ENCODE results near the gene GNE.
"Not testable (repeated sequence)": the region's sequence is repeated elsewhere in the genome, so short reads cannot be mapped to it uniquely, and the experiment has no call there.

GNE gene, protein sequence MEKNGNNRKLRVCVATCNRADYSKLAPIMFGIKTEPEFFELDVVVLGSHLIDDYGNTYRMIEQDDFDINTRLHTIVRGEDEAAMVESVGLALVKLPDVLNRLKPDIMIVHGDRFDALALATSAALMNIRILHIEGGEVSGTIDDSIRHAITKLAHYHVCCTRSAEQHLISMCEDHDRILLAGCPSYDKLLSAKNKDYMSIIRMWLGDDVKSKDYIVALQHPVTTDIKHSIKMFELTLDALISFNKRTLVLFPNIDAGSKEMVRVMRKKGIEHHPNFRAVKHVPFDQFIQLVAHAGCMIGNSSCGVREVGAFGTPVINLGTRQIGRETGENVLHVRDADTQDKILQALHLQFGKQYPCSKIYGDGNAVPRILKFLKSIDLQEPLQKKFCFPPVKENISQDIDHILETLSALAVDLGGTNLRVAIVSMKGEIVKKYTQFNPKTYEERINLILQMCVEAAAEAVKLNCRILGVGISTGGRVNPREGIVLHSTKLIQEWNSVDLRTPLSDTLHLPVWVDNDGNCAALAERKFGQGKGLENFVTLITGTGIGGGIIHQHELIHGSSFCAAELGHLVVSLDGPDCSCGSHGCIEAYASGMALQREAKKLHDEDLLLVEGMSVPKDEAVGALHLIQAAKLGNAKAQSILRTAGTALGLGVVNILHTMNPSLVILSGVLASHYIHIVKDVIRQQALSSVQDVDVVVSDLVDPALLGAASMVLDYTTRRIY

DNA sequence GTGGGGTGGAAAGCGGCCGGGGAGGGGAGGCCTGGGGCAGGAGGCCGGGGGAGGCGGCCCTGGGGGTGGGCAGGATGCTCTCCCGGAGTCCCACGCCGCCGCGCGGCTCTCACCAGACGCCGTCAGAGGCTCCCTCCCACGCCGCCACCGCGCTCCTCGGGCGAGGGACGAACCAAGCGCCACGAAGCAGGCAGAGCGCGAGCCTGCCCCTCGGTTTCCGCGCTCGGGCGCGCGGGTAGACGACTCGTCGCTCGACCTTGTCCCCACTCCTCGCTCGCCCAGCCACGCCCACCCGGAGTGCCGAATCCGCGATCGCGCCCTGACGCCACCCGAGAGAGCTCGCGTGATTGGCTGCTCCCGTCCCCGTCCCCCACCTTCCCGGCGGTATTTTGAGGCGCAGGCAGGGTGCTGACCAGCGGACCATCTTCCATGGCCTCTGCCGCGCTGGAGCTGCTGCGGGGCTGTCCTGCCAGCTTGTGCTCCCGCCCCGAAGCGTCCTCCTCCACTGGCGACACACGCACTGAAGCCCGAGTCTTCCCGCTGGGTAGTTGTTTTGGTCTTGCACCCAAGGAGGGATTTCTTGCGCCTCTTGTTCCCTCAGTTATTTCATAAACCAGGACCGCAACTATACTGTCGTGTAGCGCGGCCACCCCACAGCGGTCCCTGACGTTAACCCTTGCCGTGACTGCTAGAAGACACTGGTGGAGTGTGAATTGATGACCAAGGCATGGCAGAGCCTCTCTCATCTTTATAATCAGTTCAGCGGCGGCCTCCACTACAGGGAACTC, at the start of gene GNE:
Gene GNE (minus strand): TSS at position 241 of the 788 bp plus-strand sequence. CDS start 9,093 bp downstream, outside the sequence.
- DNase-seq: peak; percentile 89 to 99 (median 97)

DNA sequence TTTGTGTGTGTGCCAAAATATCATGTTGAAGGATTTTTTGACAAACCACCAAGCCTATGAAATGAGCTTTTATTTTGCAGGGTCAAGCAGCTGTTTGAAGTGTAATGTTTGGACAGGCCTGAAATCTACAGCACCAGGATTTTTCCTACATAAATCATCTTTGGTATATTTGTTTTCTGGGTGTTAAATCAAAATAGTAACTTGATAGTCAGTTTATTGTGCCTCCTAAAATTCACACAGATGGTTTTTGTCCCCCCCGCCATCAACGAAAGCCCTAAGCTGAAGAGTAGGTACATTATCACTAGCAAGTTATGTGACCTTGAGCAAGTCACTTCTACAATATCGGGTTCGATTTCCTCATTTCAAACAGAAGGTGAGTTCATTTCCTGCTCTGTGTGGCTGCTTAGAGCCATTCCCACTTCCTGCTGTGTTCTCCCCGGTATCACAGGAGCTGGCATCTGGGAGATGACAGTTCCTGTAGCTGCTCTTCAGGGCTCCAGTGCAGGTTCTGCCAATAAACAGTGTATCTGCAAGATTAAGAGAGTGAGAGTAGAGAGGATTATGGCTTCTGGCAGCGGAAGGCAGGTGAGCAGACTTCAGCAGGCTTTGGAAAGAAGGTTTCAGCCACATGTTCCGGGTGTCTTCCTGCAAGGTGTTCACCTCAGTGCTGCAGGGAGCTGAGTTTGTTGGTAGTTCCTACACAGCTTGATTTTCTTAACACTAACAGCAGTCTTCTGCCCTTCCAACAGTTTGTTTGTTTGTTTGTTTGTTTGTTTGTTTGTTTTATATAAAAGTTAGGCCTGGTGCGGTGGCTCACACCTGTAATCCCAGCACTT, 48.4 kb upstream of the GNE start:
- no peak for DNase-seq

DNA sequence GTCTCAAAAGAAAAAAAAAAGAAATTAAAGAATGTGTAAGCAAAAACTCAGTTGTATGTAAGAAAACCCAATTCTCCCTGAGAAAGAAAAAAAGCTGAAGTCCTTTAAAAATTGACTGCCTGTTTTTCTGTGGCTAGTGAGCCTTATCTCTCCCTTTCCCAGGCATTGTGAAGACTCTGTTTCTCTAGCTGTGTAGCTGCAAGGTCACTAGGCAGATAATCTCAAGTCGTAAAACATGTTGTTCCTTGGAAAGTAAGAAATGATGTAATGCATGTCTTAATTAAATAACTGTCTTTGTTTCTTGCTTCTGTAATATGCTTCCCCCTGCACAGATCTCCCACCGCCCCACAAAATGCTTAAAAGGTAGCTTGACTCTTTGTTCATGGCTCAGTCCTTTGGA, 46.1 kb upstream of the GNE start:
- not testable (repeated sequence) for DNase-seq

DNA sequence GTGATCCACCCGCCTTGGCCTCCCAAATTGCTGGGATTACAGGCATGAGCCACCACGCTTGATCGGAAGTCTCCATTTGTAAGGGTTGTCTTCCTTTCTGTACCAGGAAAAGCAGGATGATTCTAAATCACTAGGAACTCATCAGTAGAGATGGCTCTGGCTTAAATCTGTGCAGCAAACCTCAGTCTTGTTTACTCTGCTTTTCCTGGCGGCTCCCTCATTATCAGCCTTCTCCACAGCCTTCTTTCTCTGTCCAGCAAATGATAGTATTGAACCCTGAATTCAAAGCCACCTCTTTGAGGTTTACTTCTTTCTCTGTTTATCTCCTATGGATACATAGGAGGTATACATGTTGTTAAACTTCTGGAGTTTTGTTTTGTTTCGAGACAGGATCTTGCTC, 43.0 kb upstream of the GNE start:
- no peak for DNase-seq

DNA sequence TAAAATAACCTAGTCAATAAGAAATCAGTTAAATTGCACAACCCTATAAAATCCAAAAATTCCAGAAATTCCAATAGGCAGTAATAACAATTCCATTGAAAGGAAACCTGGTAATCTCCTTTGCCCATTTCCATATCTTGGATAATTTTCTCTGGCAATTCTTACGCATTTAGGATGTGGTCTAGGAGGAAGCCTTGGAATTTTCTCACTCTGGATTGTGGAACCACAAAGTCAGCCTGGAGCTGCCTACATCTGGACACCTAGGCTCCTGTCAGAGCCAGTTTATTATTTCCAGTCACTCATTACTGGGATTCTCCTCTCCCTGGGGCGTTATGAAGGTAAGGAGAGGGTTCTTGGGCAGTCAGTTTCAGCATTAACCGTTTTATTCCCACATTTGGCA, 40.3 kb upstream of the GNE start:
- no peak for DNase-seq

DNA sequence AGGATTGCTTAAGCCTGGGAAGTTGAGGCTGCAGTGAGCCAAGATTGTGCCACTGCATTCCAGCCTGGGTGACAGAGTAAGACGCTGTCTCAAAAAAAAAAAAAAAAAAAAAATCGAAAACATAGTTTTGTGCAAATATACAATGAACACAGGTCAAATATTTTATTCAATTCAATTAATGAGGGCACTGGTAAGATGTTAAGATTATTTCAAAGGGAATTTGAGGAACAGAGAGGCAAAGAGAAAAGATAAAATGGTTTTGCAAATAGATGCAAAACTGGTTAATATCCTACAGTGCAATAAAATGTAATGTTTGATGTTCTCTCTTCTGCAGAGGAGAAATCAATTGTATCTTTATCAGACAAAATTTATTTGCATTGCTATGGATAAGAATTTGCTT, 39.5 kb upstream of the GNE start:
- DNase-seq: no peak

DNA sequence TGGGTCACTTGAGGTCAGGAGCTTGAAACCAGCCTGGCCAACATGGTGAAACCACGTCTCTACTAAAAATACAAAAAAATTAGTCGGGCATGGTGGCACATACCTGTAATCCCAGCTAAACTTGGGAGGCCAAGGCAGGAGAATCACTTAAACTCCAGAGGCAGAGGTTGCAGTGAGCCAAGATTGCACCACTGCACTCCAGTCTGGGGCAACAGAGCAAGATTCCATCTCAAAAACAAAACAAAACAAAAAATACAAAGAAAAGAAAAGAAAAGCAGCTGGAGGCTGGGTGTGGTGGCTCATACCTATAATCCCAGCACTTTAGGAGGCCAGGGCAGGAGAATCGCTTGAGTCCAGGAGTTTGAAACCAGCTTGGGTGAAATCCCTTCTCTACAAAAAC, 36.7 kb upstream of the GNE start:
- DNase-seq: not testable (repeated sequence)

DNA sequence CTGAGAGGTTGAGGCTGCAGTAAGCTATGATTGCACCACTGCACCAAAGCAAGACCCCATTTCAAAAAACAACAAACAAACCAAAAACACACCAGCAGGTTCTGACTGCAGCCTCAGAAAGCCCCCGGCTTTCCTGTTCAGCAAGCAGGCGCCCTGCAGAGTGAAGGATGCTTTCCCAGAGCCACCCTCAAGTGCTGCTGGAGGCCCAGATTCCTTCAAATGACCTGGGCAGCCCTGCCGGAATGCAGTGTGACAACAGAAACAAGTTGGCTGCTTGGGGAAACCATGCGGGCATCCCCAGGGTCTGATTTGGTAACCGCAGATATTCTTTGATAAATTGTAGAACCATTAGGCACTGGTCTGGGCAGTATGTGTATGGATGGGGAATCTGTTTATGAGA, 35.7 kb upstream of the GNE start:
- no peak for DNase-seq

DNA sequence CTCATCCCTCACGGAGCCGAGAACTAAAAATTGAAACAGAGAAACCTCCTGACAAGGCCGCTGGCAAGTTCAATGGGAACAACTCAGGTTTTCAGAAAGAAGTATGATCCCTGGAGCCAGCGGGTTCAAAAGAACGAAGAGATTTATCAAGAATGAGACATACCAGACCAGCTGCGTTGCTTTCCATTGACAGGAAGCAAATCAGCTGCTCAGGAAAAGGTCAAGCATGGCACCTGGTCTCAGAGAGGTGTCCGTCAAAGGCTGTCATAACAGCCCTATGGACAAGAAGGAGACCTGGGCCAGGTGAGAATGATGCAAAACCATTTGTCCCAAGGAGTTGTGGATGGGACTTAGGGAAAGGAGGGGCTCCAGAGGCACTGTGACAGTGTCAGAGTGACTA, 34.9 kb upstream of the GNE start:
- DNase-seq: no peak

DNA sequence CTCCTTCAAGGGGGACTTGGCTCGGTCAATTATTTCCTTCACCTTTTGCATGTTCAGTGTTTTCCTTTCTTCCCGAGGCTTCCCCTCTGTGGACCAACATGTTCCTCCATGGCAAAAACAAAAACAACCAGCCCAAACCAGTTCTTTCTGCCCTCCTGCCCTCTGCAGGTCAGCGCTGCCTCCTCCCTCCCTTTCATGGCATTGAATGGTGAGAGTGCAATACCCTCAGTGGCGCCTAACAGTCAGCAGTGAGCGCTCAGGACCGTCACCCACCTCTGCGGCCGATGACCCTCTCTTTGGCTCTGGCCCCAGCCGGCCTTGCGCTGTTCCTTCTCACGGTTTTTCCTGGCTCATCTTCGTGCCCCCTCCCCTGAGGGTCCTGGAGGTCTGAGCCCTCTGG, 34.4 kb upstream of the GNE start:
- no peak for DNase-seq

DNA sequence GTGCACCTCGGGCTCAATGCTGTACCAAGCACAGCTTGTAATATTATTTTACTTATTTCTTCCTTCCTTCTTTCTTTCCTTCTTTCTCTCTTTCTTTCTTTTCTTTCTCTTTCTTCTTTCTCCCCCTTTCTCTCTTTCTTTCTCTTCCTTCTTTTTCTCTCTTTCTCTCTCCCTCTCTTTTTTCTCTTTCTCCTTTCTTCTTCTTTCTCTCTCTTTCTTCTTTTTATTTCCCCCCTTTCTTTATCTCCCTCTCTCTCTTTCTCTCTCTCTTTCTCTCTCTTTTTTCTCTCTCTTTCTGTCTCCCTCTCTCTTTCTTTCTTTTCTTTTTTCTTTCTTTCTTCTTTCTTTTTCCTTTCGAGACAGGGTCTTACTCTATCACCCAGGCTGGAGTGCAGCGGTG, 32.7 kb upstream of the GNE start:
- DNase-seq: no peak

DNA sequence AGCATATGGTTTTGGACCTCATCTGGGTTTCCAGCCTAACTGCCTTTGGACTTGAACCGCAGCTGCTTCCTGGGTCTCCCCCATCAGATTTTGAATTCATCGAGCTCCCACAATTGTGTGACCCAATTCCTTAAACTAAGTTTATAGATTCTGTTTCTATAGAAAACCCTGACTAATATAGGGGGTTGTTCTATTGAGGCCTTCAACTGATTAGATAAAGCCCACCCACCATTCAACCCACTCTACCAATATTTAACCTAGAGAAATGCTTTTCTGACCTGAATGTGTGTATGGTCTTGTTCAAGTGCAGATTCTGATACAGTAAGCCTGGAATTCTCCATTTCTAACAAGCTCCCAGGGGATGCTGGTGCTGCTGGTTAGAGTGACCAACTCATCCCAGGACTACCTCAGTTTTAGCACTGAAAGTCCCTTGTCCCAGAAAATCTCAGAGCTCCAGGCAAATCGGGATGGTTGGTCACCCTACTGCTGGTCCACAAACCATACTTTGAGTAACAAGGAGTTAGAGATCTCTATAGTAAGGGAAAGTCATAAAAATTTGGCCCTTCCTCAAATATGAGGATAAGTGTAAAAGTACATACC, 31.7 kb upstream of the GNE start:
- DNase-seq: no peak

DNA sequence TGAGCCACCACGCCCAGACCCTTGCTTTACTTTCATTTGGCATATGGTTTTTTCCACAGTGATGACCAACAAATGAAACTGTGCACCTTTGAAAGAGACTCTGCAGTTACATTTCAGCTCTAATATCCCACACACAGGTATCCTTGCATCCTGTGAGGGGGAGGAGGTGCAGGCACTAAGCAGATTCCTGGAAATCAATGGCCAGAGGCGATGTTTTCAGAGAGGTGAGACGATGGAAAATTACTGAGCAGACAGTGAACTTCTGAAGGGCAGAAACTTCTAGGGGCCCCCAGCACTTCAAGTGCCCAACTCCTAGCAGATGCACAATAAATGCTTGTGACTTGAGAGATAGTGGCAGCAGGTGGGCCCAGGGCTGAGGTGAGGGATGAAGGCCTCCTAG, 29.8 kb upstream of the GNE start:
- no peak for DNase-seq

DNA sequence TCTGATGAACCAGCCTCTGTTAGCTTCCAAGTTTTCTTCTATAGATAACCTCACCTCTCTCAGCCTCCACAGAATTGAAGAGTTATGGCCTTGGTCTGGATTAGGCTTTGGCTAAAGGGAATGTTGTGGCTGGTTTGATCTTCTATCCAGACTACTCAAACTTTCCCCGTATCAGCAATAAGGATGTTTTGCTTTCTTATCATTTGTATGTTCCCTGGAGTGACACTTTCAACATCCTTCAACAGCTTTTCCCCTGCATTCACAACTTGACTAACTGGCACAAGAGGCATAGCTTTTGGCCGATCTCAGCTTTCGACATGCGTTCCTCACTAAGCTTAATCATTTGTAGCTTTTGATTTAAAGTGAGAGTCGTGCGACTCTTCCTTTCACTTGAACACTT, 28.1 kb upstream of the GNE start:
- no peak for DNase-seq

DNA sequence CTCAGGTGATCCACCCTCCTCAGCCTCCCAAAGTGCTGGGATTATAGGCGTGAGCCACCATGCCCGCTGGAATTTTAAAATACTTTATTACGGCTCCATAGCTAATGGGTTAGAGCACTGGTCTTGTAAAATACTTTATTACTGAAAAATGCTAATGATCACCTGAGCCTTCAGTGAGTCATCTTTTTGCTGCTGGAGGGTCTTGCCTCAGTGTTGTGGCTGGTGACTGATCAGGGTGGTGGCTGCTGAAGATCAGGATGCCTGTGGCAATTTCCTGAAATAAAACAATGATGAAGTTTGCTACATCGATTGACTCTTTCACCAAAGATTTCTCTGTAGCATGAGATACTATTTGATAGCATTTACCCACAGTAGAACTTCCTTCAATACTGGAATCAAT, 26.0 kb upstream of the GNE start:
- DNase-seq: no peak

DNA sequence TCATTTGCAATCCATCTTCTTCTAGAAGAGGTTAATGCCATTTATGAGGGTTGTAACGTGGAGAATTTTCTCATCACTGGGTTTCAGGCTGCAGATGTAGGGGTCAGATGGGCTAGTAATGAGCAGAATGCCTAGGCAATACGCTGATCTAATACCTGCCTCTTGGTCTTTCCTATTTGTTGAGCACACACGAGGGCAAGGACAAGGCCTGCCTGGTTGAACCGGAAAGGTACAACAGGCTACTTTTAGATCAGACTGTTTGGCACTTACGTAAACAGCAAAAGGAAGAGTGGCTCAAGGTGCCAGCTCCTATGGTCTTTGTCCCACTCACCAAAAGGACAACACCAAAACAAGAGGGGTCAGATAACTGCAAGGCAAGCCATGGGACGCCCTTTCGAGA, 24.0 kb upstream of the GNE start:
- DNase-seq: no peak

DNA sequence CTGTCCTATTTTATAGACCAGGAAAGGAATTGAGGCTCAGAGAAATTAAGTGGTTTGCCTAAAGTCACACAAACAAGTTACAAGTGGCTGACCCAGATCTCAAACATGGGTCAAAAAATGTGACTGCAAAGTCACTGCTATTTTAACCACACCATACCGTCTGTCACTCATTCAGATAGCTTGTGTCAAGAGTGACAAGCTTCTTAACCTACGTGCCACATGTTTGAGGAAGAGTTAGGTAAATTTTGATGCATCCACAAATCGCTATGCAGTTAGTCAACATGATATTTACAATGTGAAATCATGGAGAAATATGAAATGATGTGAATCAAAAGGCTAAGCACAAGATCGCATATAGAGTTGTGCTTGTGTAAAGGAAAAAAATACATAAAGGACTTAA, 22.7 kb upstream of the GNE start:
- DNase-seq: no peak

DNA sequence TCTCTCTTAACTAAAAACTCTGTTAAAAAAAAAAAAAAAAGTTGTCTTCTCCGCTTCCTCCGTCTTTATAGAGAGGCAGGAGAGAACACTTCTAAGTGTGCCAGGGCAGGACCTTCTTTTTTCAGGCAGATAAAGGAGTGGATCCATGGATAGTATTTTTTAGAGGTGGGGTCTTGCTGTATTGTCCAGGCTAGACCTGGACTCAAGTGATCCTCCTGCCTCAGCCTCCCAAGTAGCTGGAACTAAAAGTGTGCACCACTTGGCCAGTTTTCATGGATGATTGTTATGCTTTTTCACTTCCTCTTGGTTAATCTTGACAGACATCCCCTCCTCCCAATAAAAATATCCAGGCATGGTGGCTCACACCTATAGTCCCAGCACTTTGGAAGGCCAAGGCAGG, 20.0 kb upstream of the GNE start:
- DNase-seq: no peak

DNA sequence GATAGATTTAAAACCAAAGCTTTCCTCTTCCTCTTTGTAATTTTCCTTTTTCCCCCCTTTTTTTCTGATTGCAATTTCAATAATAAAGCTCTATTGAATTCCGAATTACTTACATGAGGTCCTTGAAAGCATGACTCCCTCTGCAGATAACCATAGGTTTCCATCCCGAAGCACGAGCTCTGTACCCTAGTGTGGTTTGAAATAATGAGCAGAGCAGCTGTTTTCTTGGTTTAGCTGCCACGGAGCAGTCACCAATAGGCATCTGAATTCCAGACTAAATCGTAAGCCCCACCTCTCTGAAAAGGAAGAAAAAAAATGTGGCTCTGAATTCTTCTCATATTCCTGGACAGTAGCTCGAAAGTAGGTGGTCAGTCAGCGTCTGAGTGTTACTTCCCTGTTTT, 18.5 kb upstream of the GNE start:
- DNase-seq: no peak

DNA sequence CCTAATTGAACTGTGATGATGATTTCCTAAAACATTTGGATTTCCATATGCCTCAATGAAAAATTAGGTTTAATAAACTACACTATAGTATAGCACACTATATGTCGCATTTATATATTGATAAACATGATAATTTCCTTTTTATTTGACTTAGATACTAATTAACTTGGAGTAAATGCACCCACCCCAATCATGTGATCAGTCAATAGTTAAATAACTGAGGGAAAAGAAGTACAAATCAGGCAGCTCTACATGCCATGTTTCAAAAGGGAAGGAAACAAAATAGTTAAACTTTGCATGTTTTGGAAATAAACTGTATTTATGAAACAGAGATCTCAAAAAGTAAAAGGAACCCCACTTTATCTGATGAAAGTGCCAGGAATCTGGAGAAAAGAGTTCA, 18.0 kb upstream of the GNE start:
- DNase-seq: no peak

DNA sequence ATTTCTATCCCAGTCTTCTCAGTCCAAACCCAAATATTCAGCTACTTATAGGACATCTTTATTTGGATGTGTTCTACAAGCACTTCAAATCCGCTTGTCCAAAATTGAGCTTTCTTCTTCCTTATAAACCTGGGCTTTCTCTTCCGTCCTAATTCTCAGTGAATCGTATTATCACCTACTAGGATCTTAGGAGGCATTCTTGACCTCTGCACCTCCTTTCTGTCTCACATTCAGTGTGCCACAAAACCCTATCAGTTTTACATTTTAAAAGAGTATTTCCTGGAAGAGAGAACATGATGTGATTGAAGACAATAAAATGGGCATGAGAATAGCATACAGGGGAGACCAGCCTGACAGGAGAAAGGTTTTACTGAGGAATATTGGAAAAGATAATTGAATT, 16.8 kb upstream of the GNE start:
- DNase-seq: no peak

Measured in hypothalamus (tissue), 51 donors.